ENCODE data around the gene SMKR1. TPM values are rescaled to one million over a fixed set of nuclear protein-coding genes. Genes with fewer than 3 reads are reported as not detected.

Gene SMKR1
- total and polyA plus RNA-seq, 2 of the 8 experiments (the other 6 are each of a cell fraction or from before 2014, with no cell fraction given), result 0.39 to 1.6 TPM

GRCh38 chr7:129482781-129483180 is 19.6 kb upstream of the SMKR1 start:
- 89% methylated on average over 8 of the region's 8 CpGs; no CpG with 5 or more reads in 1 of the 2 experiments for WGBS, 2 experiments (ENCODE audit: extremely low coverage in 1 of 2, insufficient coverage in 1 of 2, insufficient read length in 1 of 2, insufficient replicate concordance in 2 of 2, low coverage in 1 of 2, low lambda C conversion rate in 2 of 2, missing lambda C conversion rate in 1 of 2)

More at GRCh38 chr7:129482781-129483180, 19.6 kb upstream of the SMKR1 start:
- Histone ChIP-seq H4K8ac (ENCODE audit: extremely low read depth, insufficient read depth, low read length) (no peak overlapping the region), H4K5ac (ENCODE audit: insufficient read length, low read depth, low read length) (no peak overlapping the region), H3K4me3 (ENCODE audit: extremely low read depth in 1 of 4, insufficient read depth in 2 of 4, low read depth in 3 of 4, low read length in 4 of 4) (no peak overlapping the region), H2BK20ac (ENCODE audit: low read length) (no peak overlapping the region), H2BK5ac (ENCODE audit: low read depth, low read length) (no peak overlapping the region), H3K4me2 (ENCODE audit: insufficient read depth in 1 of 2, low read depth in 2 of 2, low read length in 2 of 2) (no peak overlapping the region), H3K4ac (replicated peaks; ENCODE audit: insufficient read length, low read depth, low read length) (no peak overlapping the region), H2AK5ac (ENCODE audit: low read depth, low read length) (no peak overlapping the region), H3K9ac (replicated peaks in 1 of 4; ENCODE audit: extremely low read depth in 1 of 4, low read depth in 3 of 4, low read length in 3 of 4) (no peak overlapping the region), H3K4me1 (replicated peaks in 1 of 4; ENCODE audit: control insufficient read depth in 3 of 4, insufficient read depth in 4 of 4, low read length in 3 of 4) (no peaks in the 10 kb centered on the region), H3K79me2 (ENCODE audit: control insufficient read depth in 1 of 2, insufficient read depth in 2 of 2, low read length in 2 of 2) (no peaks in the 10 kb centered on the region), H3K23me2 (ENCODE audit: low read depth, low read length) (no peaks in the 10 kb centered on the region), H2AFZ (ENCODE audit: low read length) (no peak overlapping the region), H3K36me3 (ENCODE audit: control insufficient read depth in 2 of 4, insufficient read depth in 4 of 4, low read length in 3 of 4) (peaks cover 0 to 18% (median 0%) of the 10 kb centered on the region in 4 experiments; a peak in 2 of 8 replicates), H3K14ac (ENCODE audit: insufficient read length) (no peak overlapping the region), H3K18ac (ENCODE audit: extremely low read depth, low read length) (no peak overlapping the region), H3K27me3 (replicated peaks in 1 of 4; ENCODE audit: control insufficient read depth in 3 of 4, extremely low read depth in 1 of 4, insufficient read depth in 3 of 4, low read length in 3 of 4) (no peaks in the 10 kb centered on the region), H3K23ac (ENCODE audit: insufficient read length) (no peak overlapping the region), H3K9me3 (ENCODE audit: insufficient read depth in 2 of 2, low read depth in 1 of 2, low read length in 1 of 2) (no peaks in the 10 kb centered on the region), H2BK120ac (replicated peaks; ENCODE audit: low read depth, low read length) (no peak overlapping the region), H4K20me1 (replicated peaks in 1 of 2; ENCODE audit: control insufficient read depth in 1 of 2, insufficient read depth in 2 of 2, low read length in 2 of 2) (no peaks in the 10 kb centered on the region), H3K27ac (ENCODE audit: low read depth, low read length) (no peak overlapping the region), H2BK15ac (ENCODE audit: low read length) (no peak overlapping the region), H4K91ac (replicated peaks; ENCODE audit: insufficient read length, low read length) (no peak overlapping the region), H3K56ac (replicated peaks; ENCODE audit: insufficient read length, low read depth, low read length) (no peak overlapping the region), H2BK12ac (ENCODE audit: low read depth, low read length) (no peak overlapping the region), H3K79me1 (ENCODE audit: low read depth, low read length) (no peaks in the 10 kb centered on the region)
- TF ChIP-seq BRCA1 (IDR thresholded peaks at IDR 0.05; ENCODE audit: low read depth, low read length), result no peak
- no peak for TF ChIP-seq RXRA (IDR thresholded peaks at IDR 0.05; ENCODE audit: insufficient read depth, low read depth, low read length)
- TF ChIP-seq CBX5 (IDR thresholded peaks at IDR 0.05; ENCODE audit: low read depth, low read length), result no peak
- no peak for TF ChIP-seq EGR1 (IDR thresholded peaks at IDR 0.05; ENCODE audit: borderline replicate concordance, low read depth, low read length)
- TF ChIP-seq JUN (IDR thresholded peaks at IDR 0.05; ENCODE audit: low read depth, low read length), result no peak
- TF ChIP-seq NANOG (IDR thresholded peaks at IDR 0.05; ENCODE audit: insufficient read depth, low read depth, low read length, poor library complexity, severe bottlenecking), result no peak
- ChIA-PET CTCF (ENCODE audit: partially characterized antibody) (interaction anchor here (0.9 to 8.1 kb wide), 4 partner anchors 11 to 347 kb away, joined by 3 to 52 read pairs (median 4); no protein-coding TSS in a partner anchor), POLR2A (ENCODE audit: partially characterized antibody) (no interaction called here)
- no peak for DNase-seq (ENCODE audit: low read depth in 1 of 2, low spot score in 2 of 2)
- FAIRE-seq, result no peak
